Islet of Langerhans (tissue), 1 donor: ENCODE results near the gene VSNL1.

Experiments
- FAIRE-seq: peaks from one replicate; lab custom pipeline; 2011; peaks lifted over from hg19 to GRCh38; lab: Jason Lieb, UNC

VSNL1 gene

DNA sequence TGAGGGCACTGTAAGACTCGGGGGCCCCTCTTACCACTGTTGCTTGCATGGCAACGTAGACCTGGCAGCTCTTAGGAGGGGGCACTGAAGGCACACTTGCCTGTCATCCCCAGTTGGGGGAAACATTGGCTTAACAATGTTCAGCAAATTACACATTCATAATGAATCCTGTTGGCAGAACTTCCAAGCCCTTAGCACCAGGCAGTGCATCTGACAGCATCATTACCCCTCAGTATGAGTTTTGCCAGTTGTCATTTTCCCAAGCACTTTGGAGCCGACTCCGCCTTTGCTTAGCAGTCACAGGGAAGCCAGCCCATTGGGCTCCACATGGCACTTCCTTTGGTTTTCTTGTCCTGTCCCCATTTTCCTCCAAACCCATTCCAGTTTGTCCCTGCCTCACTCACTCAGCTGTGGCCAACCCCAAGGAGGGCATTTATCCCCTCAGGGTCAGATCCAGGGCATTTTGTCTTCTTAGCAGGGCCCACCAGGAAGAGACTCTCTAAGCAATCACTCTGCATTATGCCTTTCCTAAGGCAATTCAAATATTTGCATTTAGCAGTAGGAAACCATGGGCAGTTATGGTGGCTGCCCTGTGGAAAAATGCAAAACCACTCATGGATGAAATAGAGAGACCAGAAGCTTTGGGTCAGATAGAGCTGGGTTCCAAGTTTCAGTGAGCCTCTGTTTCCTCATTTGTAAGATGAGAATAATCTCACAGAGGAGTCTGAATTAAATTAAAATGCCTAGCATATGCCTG is 73.9 kb downstream of the VSNL1 start:
- FAIRE-seq: no peak

GRCh38 chr2:17615147-17615546 is 74.7 kb downstream of the VSNL1 start:
- no peak for FAIRE-seq

- FAIRE-seq: no peak
These were observed 75.3 kb downstream of the VSNL1 start for GRCh38 chr2:17615728-17616351.

DNA sequence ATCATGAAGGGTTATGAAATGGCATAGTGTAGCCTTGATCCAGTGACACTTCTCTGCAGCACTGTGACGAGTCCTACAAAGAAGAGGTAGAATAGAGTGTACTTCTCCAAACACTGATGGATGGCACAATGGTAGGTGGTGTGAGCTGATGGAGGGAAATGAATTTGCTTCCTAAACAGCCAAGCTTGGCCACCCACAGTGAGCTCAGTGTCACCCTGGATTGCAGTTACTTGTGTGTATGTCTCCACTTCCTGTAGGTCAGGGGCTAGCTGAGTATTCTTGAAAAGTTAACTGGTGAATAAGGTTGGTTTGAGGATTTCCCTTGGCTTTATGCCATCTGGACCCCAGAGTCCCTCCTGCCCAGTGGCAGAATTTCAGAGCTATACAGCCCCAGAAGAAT is 75.9 kb downstream of the VSNL1 start:
- no peak for FAIRE-seq

- no peak for FAIRE-seq
These were observed 77.0 kb downstream of the VSNL1 start for GRCh38 chr2:17617516-17617915.

DNA sequence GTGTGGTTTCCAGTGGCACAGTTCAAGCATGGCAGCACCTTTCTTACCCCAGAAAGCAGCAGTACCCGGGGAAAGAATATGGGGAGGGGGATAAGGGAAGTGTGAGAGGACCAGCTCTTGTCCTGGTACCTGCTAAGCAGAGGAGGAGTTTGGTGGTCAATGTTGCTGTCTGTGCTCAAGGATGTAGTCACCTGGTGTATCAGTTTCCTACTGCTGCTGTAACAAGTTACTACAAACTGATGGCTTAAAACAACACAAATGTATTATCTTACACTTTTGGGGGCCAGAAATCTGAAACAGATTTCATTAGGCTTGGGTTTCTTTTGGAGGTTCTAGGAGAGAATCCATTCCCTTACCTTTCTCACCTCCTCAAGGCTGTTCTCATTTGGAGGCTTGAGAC is 77.5 kb downstream of the VSNL1 start:
- FAIRE-seq: no peak

- no peak for FAIRE-seq
These were observed 79.8 kb downstream of the VSNL1 start for GRCh38 chr2:17620280-17620679.

DNA sequence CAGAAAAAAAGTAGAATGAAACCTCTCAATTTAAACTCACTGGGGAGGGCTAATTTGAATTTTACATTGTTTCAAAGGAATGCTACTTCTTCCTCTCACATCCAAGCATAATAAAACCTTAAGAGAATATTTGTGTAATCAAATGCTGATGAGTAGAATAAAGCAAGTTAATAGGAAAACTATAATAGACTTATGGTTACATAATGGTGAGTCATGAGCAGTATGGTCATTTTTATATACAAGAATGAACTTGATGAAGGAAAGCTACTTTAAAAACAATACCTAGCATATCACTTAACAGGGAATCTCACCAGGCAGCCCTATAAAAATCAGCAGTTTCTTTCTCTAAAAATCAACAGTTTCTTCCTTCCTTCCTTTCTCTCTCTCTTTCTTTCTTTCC is 80.3 kb downstream of the VSNL1 start:
- no peak for FAIRE-seq

- no peak for FAIRE-seq
These were observed 81.3 kb downstream of the VSNL1 start for GRCh38 chr2:17621781-17622180.

DNA sequence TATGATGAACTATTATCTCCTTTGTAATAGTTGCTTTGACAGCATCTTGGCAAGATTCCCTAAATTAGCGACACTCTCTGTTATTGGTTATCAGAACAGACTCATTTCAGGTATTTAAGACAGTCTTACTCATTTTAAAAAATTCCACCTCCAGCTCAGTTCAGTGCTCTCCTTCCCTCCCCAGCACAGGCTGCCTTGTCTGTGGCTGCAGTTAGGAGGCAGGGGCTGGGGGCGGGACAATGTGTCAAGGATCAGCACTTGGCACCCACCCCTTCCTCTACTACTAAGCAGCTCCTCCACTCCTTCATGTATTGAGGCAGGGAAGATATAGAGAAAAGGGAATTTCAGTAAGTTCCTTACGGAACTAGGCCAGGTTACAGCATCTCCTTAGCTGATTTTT is 85.0 kb downstream of the VSNL1 start:
- no peak for FAIRE-seq

DNA sequence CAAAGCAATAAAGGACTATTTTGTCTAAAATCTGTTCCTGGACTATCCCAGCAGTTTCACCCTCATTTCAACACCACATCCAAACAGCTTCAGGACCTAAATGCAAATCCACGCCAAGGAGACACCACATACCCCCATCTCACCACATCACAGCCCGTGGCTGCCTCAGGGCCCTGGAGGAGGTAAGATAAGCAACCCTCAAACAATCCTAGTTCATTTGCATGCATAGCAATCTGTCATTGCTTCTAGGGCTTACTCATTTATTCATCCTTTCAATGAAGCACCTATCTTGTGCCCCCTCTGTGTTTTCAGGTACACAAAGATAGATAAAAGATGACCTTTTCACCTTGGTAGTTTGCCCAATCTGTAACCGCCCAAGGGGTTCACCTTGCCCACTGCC is 86.5 kb downstream of the VSNL1 start:
- FAIRE-seq: no peak

- FAIRE-seq: no peak
These were observed 86.9 kb downstream of the VSNL1 start for GRCh38 chr2:17627434-17627833.

GRCh38 chr2:17628349-17629261 is 88.1 kb downstream of the VSNL1 start:
- no peak for FAIRE-seq

DNA sequence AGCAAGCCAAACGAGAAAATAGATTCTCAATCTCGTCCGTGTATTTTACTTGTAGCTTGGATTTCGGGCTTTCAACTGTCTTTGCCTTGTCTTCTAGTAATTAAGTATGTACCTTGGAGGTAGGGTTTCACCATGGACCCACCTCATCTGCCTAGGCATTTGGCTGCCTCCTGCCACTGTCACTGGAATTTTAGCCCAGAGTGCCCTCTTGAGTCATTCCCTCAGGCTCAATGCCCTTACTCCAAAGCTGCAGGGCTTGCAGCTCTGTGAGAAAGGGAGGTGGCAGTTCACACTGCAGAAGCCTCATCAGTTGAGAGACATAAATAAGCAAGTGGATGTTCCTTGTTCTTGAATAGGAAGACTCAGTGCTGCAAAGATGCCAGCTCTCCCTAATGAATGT is 89.6 kb downstream of the VSNL1 start:
- no peak for FAIRE-seq

DNA sequence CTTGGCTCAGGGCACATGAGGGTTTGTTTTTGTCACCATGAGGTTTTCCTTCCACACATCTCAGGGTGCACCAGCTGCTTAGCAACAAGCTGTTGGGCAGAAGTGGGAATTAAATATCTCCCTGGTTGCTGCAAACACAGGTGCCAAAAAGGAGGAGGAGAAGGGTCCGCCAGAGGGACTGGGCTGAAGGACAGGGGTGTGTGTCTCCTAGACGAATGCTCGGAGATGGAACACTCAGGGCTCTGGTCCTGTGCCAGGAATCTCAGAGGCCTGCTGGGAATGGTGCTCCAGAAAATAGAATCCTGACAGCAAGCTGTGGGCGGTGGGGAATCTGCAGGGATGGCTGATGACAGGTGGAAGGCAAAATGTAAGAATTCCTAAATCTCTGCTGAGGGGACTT is 94.5 kb downstream of the VSNL1 start:
- FAIRE-seq: no peak

- no peak for FAIRE-seq
These were observed 95.8 kb downstream of the VSNL1 start for GRCh38 chr2:17636257-17636656.

- FAIRE-seq: no peak
These were observed 96.8 kb downstream of the VSNL1 start for GRCh38 chr2:17637131-17637906.

DNA sequence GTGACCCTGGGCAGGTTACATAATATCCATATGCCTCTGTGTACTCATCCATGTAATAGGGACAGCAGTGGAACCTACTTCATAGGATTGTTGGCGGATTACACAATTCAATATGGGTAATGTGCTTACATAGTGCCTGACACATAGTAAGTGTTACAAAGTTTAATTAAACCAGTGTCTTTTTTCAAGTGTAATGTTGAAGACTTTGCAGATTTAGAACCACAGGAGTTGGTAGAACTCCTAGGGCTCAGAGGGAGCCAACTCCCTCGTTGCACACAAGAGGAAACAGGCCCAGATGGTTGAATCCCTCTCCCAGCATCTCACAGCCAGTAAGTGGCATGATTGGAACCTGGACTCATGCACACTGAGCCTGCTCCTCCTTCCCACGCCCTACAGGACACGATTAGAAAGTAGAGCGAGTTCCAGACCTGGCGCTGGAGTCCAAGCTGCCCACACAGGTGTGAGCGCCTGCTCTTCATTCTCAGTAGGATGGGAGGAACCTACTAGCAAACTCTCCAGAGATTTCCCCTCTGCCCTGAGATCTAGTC is 97.8 kb downstream of the VSNL1 start:
- no peak for FAIRE-seq

DNA sequence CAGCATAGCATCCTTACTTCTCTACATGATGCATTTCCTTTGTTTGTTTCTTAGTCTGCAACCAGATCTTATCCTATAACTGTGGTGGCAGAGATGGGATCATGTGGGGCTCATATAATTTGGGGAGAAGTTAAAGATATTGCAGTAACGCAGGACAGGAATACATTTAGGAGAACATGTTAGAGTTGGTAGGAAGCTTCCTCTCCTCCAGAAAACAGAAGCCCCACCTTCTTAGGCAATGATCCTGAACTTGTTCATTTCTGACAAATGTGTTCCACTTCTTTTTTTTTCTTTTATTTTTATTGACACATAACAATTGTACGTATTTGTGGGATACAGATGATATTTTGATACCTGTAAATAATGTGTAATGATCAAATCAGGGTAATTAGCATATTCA is 99.9 kb downstream of the VSNL1 start:
- no peak for FAIRE-seq

DNA sequence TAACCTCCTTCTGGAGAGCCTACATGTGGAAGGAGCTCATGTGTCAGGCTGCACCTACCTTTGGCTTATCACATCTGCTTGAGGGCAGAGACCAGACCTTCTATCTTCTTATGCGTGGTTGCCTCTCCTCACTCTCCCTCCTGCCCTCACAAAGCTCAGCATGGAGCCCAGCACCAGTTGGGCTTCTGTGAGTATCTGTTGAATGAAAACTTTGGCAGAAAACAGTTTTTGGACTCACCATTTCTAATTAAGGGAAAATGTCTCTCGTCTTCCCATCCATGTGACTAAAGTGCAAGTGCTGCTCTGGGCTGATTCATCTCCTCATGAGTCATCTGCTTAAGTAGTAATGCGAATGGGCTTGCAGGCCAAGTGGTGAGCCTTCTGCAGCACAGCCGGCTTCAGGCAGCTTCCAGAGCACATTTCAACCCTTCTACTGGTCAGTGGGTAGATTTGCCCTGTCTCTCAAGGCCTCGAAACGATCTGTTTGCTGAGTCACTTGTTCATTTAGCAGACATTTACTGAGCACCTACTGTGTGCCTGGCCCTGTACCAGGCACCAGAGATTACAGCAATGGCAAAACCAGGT is 102.6 kb downstream of the VSNL1 start:
- FAIRE-seq: no peak

DNA sequence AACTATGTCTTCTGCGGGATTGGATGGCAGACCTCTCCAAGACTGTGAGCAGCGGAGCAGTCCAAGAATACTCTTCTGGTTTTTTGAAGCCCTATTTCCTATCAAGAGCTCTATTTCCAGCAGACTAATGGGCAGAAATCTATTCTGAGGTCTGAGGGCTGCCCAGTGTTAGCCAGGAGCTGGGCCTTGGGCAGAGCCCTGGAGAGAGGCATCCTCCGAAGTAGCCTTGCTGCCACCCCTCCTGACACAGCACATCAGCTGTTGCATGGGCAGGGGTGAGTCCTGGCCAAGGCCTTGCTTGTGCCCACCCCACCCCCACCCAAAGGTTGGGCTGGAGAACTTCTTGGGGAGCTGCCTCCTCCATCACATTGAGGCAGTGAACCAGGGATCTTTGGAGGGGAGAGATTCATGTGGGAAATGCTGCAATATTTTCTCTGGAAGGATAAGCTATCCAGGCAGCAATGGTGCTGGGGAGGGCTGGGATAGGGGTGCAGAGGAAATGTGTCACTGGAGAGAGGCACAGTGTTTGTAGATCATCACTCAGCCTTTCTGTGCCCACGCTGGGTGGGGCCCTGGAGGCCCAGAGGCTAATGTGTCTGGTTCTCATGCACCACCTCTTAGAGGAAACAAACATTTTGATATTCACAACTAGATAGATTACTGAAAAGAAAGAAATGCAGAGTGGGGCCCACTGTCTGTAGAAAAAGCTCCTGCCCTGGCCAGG is 104.7 kb downstream of the VSNL1 start:
- FAIRE-seq: no peak
